HepG2 (cell line): ENCODE measurements around the gene CENPL. TPM values are rescaled to one million over a fixed set of nuclear protein-coding genes. Genes with fewer than 3 reads are reported as not detected.

Experiments used
- KLF16 ChIP-seq, 2 experiments: sonication (generic) in 1 of 2; formaldehyde crosslinking in 1 of 2; IDR thresholded peaks; 2 replicates each; pipeline versions ENCODE4 v1.6.1 to v1.8.0; 2016 to 2023; ENCODE audit warnings: missing genetic modification reagents in 2 of 2, missing compliant biosample characterization in 1 of 2
- LCORL ChIP-seq, 2 experiments: fragments of 450-650 bp in 1 of 2; sonication (generic) in 1 of 2; formaldehyde crosslinking in 1 of 2; IDR thresholded peaks; 2 replicates each; pipeline versions ENCODE4 v1.5.0 to v1.6.1; 2017 to 2020; ENCODE audit warnings: antibody characterized with exemption in 1 of 2, missing genetic modification reagents in 1 of 2
- NCOR1 ChIP-seq: fragments of 200-600 bp; sonication (generic); IDR thresholded peaks from 2 replicates; pipeline ENCODE4 v1.7.0; 2017; ENCODE audit warnings: antibody characterized with exemption, low read length, borderline replicate concordance
- PRPF4 ChIP-seq: fragments of 200-400 bp; formaldehyde crosslinking; IDR thresholded peaks from 2 replicates; pipeline ENCODE4 v1.6.1; 2016; ENCODE audit warnings: low read length, low read depth; ENCODE audit not compliant: poor library complexity, severe bottlenecking
- ZNF484 ChIP-seq: sonication (generic); formaldehyde crosslinking; IDR thresholded peaks from 2 replicates; pipeline ENCODE4 v1.5.1; 2020; ENCODE audit warnings: mild to moderate bottlenecking, low read depth, missing genetic modification reagents, borderline replicate concordance
- polyA plus RNA-seq, 8 experiments: library from polyadenylated mRNA; depleted of rRNA in 3 of 8; stranded (reverse) in 7 of 8; unstranded in 1 of 8; fragments of >200 nt; fragmentation: Illumina TruSeq in 4 of 8; extraction: Trizol in 4 of 8; gene quantifications; 2 replicates each; pipeline versions ENCODE4 v1.2.1 to v1.2.3, GENCODE V29; 2011 to 2016; ENCODE audit warnings: low read depth in 4 of 8, missing spikeins in 1 of 8, mixed read lengths in 1 of 8; ENCODE audit not compliant: insufficient read depth in 1 of 8
- total RNA-seq, 5 experiments: library from RNA; depleted of rRNA; stranded (reverse); fragments of >200 nt; fragmentation: Illumina TruSeq; extraction: Trizol; gene quantifications; 2 replicates each; pipeline ENCODE4 v1.2.3, GENCODE V29; 2016; ENCODE audit warnings: low read depth in 1 of 5
- TF ChIP-seq, protein P1 (sequence below): sonication (generic); formaldehyde crosslinking; IDR thresholded peaks from 2 replicates; pipeline ENCODE4 v1.5.1; 2020; ENCODE audit warnings: missing genetic modification reagents, mild to moderate bottlenecking, borderline replicate concordance
- TF ChIP-seq, protein P2 (sequence below): sonication (generic); formaldehyde crosslinking; IDR thresholded peaks from 2 replicates; pipeline ENCODE4 v1.4.0; 2020; ENCODE audit warnings: mild to moderate bottlenecking, low read depth, missing genetic modification reagents
- TF ChIP-seq, protein P3 (sequence below): sonication (generic); formaldehyde crosslinking; IDR thresholded peaks from 2 replicates; pipeline ENCODE4 v1.8.0; 2023; ENCODE audit warnings: mild to moderate bottlenecking, missing genetic modification reagents
- TF ChIP-seq, protein P4 (sequence below): sonication (generic); formaldehyde crosslinking; IDR thresholded peaks from 2 replicates; pipeline ENCODE4 v1.4.0; 2020; ENCODE audit warnings: missing genetic modification reagents
- TF ChIP-seq, protein P5 (sequence below): sonication (generic); formaldehyde crosslinking; IDR thresholded peaks from 2 replicates; pipeline ENCODE4 v1.8.0; 2022; ENCODE audit warnings: mild to moderate bottlenecking, missing genetic modification reagents
- TF ChIP-seq, protein P6 (sequence below): conservative IDR thresholded peaks from 2 replicates; pipeline ENCODE4 v1.6.1; 2018; ENCODE audit warnings: missing genetic modification reagents
- TF ChIP-seq, protein P7 (sequence below): IDR thresholded peaks from 2 replicates; pipeline ENCODE4 v1.6.1; 2018; ENCODE audit warnings: missing genetic modification reagents

Gene CENPL
- total and polyA plus RNA-seq, 2 of the 13 experiments (the other 11 are each of a cell fraction or from before 2014, with no cell fraction given) = 4.4 to 14.2 TPM

DNA sequence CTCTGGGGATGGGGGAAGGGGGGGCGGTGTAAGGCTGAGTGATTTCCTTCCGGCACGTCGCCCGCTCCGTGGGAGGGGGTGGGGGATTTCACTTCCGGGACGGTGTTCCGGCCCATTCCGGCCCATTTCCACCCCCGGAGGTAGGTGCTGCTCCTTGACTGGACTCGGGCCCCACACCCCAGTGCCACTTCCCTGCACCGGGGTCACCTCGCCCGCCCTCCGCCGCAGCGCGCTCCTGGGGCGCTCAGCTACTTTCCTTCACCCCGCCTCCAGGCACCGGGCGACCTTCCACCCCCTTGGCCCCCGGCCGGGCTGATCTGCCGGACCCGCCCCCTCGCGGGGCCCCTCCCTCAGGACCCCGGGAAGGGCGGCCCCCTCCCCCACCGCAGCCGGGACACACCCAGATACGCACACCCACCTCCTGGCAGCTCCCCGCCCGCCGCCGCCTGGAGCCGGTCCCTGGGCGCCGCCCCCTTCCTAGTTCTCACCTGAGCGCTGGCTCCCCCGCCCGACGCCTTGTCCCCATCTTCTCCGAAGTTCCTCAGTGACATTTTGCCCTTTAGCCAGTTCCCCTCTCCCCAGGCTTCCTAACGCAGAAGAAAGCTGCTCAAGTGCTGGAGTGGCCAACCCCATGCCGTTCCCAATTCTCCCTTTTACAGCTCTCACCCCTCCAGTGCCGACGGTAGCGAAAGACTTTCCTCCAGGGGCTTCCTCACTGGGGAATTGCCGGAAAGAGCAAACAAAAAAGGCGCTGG, 43.8 kb upstream of the CENPL start, which contains the start of gene ZBTB37 (continued):
- TF ChIP-seq, protein P1, sequence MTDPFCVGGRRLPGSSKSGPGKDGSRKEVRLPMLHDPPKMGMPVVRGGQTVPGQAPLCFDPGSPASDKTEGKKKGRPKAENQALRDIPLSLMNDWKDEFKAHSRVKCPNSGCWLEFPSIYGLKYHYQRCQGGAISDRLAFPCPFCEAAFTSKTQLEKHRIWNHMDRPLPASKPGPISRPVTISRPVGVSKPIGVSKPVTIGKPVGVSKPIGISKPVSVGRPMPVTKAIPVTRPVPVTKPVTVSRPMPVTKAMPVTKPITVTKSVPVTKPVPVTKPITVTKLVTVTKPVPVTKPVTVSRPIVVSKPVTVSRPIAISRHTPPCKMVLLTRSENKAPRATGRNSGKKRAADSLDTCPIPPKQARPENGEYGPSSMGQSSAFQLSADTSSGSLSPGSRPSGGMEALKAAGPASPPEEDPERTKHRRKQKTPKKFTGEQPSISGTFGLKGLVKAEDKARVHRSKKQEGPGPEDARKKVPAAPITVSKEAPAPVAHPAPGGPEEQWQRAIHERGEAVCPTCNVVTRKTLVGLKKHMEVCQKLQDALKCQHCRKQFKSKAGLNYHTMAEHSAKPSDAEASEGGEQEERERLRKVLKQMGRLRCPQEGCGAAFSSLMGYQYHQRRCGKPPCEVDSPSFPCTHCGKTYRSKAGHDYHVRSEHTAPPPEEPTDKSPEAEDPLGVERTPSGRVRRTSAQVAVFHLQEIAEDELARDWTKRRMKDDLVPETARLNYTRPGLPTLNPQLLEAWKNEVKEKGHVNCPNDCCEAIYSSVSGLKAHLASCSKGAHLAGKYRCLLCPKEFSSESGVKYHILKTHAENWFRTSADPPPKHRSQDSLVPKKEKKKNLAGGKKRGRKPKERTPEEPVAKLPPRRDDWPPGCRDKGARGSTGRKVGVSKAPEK (CRISPR knock-in tag) = no peak
- TF ChIP-seq, protein P2, sequence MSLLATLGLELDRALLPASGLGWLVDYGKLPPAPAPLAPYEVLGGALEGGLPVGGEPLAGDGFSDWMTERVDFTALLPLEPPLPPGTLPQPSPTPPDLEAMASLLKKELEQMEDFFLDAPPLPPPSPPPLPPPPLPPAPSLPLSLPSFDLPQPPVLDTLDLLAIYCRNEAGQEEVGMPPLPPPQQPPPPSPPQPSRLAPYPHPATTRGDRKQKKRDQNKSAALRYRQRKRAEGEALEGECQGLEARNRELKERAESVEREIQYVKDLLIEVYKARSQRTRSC (CRISPR knock-in tag) = no peak
- TF ChIP-seq, protein P3, sequence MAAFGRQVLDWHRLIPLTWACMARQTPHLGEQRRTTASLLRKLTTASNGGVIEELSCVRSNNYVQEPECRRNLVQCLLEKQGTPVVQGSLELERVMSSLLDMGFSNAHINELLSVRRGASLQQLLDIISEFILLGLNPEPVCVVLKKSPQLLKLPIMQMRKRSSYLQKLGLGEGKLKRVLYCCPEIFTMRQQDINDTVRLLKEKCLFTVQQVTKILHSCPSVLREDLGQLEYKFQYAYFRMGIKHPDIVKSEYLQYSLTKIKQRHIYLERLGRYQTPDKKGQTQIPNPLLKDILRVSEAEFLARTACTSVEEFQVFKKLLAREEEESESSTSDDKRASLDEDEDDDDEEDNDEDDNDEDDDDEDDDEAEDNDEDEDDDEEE (CRISPR knock-in tag) = peak; percentile 60; the same call in 1 of the 2 replicates
- TF ChIP-seq NCOR1 = peak; percentile 52
- TF ChIP-seq, protein P4, sequence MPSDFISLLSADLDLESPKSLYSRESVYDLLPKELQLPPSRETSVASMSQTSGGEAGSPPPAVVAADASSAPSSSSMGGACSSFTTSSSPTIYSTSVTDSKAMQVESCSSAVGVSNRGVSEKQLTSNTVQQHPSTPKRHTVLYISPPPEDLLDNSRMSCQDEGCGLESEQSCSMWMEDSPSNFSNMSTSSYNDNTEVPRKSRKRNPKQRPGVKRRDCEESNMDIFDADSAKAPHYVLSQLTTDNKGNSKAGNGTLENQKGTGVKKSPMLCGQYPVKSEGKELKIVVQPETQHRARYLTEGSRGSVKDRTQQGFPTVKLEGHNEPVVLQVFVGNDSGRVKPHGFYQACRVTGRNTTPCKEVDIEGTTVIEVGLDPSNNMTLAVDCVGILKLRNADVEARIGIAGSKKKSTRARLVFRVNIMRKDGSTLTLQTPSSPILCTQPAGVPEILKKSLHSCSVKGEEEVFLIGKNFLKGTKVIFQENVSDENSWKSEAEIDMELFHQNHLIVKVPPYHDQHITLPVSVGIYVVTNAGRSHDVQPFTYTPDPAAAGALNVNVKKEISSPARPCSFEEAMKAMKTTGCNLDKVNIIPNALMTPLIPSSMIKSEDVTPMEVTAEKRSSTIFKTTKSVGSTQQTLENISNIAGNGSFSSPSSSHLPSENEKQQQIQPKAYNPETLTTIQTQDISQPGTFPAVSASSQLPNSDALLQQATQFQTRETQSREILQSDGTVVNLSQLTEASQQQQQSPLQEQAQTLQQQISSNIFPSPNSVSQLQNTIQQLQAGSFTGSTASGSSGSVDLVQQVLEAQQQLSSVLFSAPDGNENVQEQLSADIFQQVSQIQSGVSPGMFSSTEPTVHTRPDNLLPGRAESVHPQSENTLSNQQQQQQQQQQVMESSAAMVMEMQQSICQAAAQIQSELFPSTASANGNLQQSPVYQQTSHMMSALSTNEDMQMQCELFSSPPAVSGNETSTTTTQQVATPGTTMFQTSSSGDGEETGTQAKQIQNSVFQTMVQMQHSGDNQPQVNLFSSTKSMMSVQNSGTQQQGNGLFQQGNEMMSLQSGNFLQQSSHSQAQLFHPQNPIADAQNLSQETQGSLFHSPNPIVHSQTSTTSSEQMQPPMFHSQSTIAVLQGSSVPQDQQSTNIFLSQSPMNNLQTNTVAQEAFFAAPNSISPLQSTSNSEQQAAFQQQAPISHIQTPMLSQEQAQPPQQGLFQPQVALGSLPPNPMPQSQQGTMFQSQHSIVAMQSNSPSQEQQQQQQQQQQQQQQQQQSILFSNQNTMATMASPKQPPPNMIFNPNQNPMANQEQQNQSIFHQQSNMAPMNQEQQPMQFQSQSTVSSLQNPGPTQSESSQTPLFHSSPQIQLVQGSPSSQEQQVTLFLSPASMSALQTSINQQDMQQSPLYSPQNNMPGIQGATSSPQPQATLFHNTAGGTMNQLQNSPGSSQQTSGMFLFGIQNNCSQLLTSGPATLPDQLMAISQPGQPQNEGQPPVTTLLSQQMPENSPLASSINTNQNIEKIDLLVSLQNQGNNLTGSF (CRISPR knock-in tag) = no peak
- TF ChIP-seq PRPF4 = no peak
- TF ChIP-seq, protein P5, sequence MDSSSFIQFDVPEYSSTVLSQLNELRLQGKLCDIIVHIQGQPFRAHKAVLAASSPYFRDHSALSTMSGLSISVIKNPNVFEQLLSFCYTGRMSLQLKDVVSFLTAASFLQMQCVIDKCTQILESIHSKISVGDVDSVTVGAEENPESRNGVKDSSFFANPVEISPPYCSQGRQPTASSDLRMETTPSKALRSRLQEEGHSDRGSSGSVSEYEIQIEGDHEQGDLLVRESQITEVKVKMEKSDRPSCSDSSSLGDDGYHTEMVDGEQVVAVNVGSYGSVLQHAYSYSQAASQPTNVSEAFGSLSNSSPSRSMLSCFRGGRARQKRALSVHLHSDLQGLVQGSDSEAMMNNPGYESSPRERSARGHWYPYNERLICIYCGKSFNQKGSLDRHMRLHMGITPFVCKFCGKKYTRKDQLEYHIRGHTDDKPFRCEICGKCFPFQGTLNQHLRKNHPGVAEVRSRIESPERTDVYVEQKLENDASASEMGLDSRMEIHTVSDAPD (CRISPR knock-in tag) = no peak
- peak in 1 of 2 experiments; percentile 56; a peak in 1 of 4 replicates for TF ChIP-seq KLF16 (CRISPR knock-in tag; IDR thresholded peaks at IDR 0.05)
- no peak for TF ChIP-seq LCORL (IDR thresholded peaks at IDR 0.05)
- no peak for TF ChIP-seq LCORL (CRISPR knock-in tag; IDR thresholded peaks at IDR 0.05)
- TF ChIP-seq, protein P6, sequence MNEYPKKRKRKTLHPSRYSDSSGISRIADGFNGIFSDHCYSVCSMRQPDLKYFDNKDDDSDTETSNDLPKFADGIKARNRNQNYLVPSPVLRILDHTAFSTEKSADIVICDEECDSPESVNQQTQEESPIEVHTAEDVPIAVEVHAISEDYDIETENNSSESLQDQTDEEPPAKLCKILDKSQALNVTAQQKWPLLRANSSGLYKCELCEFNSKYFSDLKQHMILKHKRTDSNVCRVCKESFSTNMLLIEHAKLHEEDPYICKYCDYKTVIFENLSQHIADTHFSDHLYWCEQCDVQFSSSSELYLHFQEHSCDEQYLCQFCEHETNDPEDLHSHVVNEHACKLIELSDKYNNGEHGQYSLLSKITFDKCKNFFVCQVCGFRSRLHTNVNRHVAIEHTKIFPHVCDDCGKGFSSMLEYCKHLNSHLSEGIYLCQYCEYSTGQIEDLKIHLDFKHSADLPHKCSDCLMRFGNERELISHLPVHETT = peak; percentile 68; the same call in 1 of the 2 replicates
- TF ChIP-seq, protein P7, sequence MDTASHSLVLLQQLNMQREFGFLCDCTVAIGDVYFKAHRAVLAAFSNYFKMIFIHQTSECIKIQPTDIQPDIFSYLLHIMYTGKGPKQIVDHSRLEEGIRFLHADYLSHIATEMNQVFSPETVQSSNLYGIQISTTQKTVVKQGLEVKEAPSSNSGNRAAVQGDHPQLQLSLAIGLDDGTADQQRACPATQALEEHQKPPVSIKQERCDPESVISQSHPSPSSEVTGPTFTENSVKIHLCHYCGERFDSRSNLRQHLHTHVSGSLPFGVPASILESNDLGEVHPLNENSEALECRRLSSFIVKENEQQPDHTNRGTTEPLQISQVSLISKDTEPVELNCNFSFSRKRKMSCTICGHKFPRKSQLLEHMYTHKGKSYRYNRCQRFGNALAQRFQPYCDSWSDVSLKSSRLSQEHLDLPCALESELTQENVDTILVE = peak; percentile 80
- TF ChIP-seq ZNF484 (CRISPR knock-in tag) = no peak
